ENCODE measurements around the gene RPL31.
A peak's percentile ranks its signal among the peaks of the same experiment; 100 is the strongest.
"Not testable (repeated sequence)": the region's sequence is repeated elsewhere in the genome, so short reads cannot be mapped to it uniquely, and the experiment has no call there.

Gene RPL31

DNA sequence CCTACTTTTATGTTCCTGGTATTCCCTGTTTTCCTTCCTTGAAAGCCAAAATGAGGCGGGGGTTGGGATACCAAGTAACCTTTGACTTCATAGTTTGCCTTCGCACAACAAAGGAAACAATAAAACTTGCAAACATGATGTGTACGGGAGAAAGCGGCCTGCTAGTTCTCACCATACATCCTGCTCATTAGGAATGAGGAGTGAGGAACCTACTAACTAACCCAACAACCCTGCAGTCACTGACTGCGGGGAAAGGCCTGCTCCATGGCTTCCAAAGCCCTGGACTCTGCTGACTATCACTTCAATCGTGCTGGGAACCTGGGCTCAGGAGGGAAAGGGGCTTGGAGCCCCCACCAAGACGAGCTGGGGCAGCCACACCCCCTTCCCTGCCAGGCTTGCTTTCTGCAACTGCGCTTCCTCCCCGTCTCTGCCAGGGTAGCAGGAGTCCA lies 24.2 kb downstream of the RPL31 start:
- no peak for DNase-seq (ENCODE audit: low spot score)

DNA sequence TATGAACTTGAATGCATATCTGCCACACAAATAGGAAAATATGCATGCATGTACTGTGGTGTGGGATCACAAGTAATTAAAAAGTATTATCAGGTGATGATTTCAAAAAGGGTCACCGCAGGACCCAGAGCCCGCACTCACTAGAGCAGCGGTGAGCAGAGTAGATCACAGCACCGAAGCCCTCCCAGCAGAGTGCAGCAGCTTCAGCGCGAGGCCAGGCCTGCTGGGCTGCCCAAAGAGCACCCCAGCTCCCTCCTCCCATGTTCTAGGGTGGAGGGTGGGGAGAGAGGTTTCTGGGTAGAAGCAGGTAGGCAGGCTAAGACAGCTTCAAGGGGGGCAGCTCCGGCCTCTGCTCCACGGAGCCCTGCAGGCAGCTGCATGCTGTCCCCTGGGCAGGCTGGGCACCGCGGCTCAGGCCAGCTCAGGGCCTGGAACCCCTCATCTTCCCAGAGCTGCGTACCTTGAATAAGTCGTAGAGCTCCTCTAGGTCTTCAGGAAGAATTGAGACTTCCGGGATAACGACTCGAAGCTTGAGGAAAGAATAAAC lies 24.9 kb downstream of the RPL31 start:
- DNase-seq (ENCODE audit: low spot score), result no peak

DNA sequence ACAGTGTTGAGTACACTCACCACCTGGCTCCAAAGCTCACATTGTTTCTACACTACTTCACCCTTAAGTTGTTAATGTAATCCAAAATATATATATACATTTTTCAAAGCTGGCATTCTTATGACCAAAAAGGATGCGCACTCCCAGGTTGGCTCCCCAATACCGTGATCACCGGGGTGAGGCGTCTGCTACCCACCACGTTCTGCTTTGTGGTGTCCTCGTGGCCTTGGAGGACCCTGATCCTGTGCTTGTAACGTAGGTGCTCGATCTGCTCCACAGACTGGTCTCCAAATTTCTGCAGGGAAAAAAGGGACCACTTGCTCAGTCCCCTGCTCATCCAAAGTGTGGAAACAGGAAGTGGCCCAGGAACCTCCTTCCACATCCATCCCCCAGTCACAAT lies 25.8 kb downstream of the RPL31 start:
- no peak for DNase-seq (ENCODE audit: low spot score)

DNA sequence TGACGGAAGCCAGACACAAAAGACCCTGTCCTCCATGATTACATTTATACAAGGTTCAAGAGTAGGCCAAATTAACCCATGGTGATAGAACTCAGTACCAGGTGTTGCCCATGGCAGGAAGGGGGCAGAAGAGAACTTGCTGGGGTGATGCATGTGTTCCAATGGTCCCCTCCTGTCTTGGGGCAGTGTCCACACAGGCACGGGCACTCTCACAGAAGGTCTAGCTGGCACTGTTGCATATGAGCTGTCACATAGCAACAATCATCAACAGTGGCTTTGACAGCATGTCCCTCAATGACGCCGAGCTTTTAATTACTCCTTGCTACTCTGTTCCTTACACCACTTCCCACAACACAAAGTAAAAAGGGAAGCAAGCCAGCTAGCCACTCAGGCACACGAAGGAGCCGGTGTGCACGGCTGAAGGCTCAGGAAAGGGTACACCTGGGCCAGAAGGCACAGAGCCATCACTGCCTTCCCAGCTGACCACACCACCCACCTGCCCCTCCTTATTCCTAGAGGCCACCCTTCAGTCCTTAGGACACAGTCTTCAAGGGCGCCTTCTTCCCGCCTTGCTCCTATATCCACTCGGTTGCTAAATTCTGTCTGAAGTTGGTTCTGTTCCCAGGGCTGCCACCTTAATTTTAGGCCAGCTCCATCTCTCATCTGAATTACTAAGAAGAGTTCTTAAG lies 28.9 kb downstream of the RPL31 start:
- DNase-seq (ENCODE audit: low spot score), result no peak

DNA sequence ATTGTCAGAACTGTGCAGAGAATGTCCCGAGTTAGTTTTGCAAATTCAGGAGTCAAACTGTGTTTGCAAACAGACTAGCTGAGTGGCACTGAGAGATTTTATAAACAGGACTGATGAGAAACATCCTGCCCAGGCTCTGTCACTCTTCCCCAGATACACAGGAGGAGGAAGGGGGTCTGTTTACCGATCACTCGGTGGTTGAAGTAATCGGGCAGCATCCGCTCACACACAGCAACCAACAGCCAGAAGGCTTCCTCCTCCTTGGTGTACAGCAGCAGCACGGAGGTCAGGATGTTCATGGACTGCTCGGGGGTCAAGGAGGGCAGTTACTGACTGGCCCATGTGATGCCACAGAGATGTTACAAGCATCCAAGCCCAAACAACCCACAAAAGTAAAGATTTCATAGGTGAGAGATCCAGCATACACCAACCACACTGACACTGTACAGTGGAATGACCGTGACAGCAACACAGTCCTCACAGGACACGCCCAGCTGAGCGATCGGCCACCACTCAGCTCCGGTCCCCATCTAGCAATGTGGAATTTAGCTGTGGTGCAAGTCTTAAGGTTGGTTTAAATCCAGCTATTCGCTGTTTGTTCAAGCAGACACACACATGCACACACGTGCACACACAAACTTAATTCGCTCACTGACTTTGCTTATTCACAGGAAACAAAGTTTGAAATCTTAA lies 30.1 kb downstream of the RPL31 start:
- no peak for DNase-seq (ENCODE audit: low spot score)

DNA sequence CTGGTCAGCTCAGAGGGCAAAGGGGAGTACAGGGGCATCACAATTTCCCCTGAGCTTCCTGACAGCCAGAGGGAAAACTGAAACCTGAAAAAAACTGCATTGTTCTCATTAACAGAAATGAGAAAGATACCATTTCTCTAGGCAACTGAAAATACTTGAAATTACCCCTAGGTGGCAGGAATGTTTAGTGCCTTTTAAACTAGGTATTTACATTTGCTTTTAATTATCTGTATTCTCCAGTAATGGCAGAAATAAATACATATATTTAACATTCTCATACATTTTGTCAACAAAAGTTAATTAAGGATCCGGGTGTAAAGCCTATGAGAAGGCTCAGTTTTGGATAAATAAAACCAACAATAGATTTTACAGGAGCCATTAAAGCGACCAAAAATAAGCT lies 34.5 kb downstream of the RPL31 start:
- no peak for DNase-seq (ENCODE audit: low spot score)

DNA sequence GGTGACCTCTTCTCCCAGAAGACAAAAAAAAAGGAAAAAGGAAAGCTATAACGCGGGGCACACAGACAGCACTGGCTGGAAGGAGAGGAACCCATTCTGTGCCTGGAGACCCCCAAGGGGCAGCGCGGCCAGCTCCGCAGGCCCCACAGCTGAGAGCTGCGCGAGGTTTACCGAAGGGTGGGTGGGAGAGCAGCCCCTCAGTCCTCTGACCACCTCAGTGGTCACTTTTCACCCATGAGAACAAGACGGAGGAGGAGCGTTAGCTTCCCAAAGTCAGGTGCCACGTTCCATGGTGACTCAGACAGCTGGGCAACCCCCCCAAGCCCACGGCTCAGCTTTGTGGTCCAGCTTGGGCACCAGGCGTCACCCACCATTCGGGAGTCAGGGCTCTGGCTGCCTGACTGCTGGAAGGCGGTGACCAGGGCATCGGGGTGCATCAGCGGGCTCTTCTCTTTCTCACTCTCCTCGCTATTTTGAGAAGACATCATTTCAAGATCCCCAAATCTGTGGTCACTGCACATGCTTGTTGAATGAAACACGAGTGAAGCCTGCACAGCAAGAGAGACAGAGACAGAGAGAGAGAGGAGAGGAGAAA lies 35.2 kb downstream of the RPL31 start:
- DNase-seq (ENCODE audit: low spot score), result no peak

DNA sequence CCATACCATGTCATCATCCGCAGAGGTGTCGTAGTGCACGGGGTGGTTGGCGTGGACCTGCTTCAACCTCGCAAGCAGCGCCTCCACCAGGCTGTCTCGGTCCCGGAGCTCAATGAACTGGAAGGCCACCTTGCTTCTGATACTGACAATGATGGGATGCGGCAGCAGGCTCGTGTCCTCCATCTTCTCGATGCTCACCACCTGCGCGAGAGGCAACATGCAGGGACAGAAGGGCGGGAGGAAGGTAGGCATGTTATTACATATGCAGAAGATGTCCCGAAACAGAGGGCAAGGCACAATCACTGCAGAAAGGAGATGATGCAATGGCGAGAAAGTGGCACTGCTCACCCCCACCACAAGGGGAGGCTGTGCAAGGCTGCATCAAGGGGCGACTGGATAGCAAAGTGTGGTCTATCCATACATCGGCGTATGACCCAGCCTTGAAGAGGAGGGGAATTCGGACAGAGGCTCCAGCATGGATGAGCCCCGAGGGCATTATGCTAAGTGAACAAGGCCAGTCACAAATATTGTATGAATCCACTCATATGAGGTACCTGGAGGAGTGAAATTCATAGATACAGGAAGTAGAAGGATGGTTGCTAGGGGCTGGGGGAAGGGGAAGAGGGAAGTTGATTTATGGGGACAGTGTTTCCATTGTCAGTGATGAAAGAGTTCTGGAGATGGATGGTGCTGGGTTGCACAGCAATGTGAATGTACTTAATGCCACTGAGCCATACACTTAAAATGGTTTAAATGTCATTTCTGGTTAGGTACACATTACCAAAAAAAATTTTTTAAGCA lies 36.6 kb downstream of the RPL31 start:
- peak; percentile 63 for DNase-seq (ENCODE audit: low spot score)

DNA sequence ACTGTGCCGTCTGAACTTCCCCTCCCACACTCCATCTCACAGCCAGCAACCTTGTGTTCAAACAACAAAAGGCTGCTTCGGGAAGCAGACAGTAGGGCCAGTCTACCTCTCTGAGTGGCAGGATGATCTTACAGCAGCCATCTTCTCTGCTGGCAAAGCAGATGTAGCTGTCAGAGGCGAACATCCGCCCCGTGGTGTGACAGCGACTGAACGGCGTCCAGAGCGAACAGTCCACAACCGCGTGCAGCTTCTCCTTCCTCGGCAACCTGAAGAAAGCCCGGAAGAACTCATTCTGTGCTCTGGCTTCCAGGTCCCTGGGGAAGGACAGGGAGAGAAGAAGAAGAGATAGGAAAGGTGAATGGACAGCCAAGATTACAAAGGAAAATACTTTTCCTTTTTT lies 38.0 kb downstream of the RPL31 start:
- no peak for DNase-seq (ENCODE audit: low spot score)

DNA sequence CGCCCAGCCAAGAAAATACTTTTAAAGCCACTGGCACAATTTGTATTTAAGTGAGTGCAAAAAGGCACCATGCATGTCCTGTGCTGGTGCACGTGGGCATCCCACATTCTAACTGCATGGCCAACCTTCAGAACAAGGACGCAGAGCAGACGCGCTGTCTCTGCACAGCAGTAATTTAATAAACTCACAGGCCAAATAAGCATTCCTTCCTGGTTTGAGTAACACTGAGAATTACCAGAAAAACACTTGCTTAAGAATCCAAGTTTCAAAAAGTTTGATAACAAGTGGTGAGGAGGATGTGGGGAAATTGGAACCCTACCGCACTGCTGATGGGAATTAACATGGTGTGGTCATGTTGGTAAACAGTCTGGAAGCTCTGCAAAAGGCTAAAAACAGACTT lies 38.7 kb downstream of the RPL31 start:
- DNase-seq (ENCODE audit: low spot score), result no peak

DNA sequence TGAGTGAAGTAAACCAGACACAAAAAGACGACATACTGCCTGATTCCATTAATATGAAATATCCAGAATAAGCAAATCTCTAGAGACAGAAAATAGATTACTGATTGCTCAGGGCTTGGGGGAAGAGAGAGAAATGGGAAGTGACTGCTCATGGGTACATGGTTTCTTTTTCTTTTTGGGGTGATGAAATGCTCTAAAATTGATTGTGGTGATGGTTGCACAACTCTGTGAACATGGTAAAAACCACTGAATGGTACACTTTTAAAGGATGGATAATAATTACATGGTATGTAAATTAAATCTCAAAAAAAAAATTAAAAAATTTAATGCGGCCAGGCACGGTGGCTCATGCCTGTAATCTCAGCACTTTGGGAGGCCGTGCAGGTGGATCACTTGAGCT lies 39.3 kb downstream of the RPL31 start:
- no peak for DNase-seq (ENCODE audit: low spot score)

DNA sequence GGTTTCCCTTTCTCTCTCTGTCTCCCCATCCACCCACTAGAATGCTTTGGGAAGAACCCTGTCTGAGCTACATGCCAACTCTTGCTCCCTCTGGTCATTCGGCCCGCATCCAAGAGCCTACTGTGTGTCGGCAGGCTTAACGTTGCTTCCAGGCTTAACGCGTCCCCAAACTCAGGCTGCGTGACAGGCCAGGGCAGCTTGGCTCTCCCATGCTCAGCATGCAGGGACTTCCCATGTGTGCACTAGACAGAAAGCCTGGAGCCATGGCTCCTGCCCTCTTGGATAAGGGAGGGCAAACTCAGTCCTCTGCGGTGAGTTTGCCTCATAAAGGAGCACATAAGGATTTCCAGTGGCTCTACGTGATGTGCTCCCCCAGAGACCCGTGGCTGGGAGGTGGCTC lies 43.2 kb downstream of the RPL31 start:
- DNase-seq (ENCODE audit: low spot score), result no peak

DNA sequence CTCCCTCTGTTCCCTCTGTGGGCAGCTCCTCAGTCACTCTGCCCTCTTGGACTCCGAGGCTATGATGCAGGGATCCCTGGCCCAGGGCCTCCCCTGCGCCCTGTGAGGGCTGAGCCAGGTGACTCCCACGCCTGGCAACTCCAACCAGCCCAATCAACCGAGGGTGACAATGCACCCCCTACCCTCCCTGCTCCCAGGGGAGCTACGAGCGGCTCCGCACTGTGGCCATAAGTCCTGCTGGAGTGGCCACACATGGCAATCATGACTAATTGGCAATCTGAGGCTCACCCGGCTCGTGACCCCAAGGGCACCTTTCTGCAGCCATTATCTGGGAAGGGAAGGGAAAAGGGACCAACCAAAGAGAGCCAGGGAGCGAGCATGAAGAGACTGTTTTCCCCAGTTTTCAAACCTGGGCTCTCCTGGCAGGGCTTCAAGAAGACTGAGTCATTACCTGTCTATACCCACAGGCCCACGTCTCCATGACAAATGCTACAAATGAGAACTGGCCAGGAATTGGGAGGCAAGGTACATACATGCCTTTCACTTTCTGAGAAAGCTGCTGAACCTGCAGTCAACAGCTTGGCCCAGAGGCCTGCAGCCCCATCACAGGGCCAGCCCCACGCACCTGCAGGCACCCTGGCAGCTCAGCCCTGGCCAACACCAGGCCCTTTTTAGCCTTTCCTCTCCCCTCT lies 45.1 kb downstream of the RPL31 start:
- no peak for DNase-seq (ENCODE audit: low spot score)

DNA sequence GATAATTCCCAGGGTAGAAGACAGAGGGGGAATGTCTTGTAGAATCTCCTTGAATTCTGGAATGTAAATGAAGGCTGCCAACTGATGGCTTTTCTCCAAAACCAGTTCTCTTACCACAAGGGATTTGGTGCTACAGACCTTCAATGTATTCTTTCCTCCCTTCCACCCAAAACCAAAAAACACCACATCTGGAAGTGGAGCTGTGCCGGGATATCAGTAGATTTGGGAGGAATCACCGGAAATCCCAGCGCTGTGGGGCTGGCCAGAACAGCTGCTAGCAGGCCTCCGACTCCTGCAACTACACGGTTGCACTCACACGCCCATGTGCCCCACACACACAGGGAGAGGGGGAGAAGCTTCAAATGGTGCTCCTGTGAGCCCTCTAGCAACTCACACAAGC lies 45.7 kb downstream of the RPL31 start:
- DNase-seq (ENCODE audit: low spot score), result no peak

DNA sequence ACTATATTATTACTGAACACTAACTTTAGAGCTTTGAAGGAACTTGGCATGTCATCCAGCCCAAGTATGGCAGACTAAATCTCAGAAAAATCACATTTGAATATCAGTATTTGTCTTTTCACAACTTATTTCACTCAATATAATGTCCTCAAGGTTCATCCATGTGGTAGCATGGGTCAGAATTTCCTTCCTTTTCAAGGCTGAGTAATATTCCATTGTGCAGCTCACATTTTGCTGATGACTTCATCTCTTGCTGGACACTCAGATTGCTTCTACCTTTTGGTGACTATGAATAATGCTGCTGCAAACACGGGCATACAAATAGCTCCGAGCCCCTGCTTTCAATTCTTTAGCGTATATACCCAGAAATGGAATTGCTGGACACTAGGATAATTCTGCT lies 46.7 kb downstream of the RPL31 start:
- no peak for DNase-seq (ENCODE audit: low spot score)

DNA sequence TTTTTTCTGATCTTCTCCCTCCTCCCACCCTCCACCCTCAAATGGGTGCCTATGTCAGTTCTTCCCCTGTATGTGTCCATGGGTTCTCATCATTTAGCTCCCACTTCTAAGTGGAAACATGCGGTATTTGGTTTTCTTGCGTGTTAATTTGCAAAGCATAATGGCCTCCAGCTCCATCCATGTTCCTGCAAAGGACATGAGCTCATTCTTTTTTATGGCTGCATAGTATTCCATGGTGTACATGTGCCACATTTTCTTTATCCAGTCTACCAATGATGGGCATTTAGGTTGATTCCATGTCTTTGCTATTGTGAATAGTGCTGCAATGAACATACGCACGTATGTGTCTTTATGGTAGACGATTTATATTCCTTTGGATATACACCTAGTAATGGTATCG lies 48.8 kb downstream of the RPL31 start:
- DNase-seq (ENCODE audit: low spot score), result not testable (repeated sequence)

DNA sequence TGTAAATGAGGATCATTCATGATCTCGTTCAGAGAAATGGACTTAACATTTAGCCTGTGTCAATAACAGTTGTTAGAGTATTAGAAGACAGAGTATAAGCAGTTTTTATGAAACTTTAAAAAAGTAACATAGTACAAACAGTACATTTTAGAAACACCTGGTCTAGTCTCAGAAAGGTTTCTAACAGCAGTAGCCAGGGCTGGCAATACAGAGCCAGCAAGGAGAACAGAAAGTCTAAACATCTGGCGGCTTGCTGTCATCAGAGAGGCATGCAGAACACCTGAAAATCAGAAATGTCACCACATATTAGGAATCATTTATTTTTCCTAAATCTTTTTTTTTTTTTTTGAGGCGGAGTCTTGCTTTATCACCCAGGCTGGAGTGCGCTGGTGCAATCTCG lies 50.1 kb downstream of the RPL31 start:
- no peak for DNase-seq (ENCODE audit: low spot score)

DNA sequence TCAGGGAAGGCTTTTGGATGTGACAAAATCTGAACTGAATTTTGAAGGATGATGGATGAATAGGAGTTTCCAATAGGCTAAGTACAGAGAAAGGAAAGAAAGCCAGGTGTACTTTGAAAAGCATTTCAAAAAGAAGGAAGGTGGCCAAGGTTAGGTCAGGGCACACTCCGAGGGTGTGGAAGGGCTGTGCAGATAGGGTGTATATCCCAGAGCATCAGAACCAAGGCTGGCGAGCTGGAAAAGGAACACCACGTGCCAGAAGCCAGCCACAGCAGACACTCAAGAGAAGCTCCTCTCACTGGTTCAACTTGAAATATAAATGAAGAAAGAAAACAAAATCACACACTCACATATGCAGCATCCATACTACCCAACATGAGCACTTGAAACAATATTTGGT lies 51.0 kb downstream of the RPL31 start:
- DNase-seq (ENCODE audit: low spot score), result no peak

All from D341Med (cell line).